ENCODE measurements around the gene ZNF615. TPM values are rescaled to one million over a fixed set of nuclear protein-coding genes. Genes with fewer than 3 reads are reported as not detected.
"Not testable (repeated sequence)": the region's sequence is repeated elsewhere in the genome, so short reads cannot be mapped to it uniquely, and the experiment has no call there.

Gene ZNF615
- total RNA-seq, 1 donor from 2014 or later = 9.6 TPM

GRCh38 chr19:51986309-51987291, 21.4 kb downstream of the ZNF615 start, which contains the start of gene ZNF350:
Gene ZNF350 (minus strand): TSS chr19:51986840. CDS start chr19:51974360, 12,480 bp downstream.
- intact Hi-C loops (cut with DNase I) = no loop called here
- ATAC-seq (ENCODE audit: poor library complexity) = peak; percentile 100
- DNase-seq = peak; percentile 94

- no peak for DNase-seq
- ATAC-seq (ENCODE audit: poor library complexity) = no peak
- intact Hi-C loops (cut with DNase I) = no loop called here
These were observed 24.6 kb downstream of the ZNF615 start for GRCh38 chr19:51983361-51983760.

GRCh38 chr19:51980926-51981325, 27.1 kb downstream of the ZNF615 start:
- intact Hi-C loops (cut with DNase I); DNase-seq; ATAC-seq (ENCODE audit: poor library complexity): not testable (repeated sequence)

- intact Hi-C loops (cut with DNase I) = no loop called here
- ATAC-seq (ENCODE audit: poor library complexity) = no peak
- DNase-seq = no peak
These were observed 27.8 kb downstream of the ZNF615 start for GRCh38 chr19:51980116-51980736.

GRCh38 chr19:51978882-51979281, 29.1 kb downstream of the ZNF615 start:
- no peak for ATAC-seq (ENCODE audit: poor library complexity)
- DNase-seq = no peak
- intact Hi-C loops (cut with DNase I) = no loop called here

GRCh38 chr19:51977346-51977745, 30.7 kb downstream of the ZNF615 start:
- intact Hi-C loops (cut with DNase I) = no loop called here
- DNase-seq (no peak), ATAC-seq (ENCODE audit: poor library complexity) (no peak)

- intact Hi-C loops (cut with DNase I) = no loop called here
- ATAC-seq (ENCODE audit: poor library complexity) (no peak), DNase-seq (no peak)
These were observed 31.2 kb downstream of the ZNF615 start for GRCh38 chr19:51976852-51977251.

GRCh38 chr19:51975787-51976186, 32.2 kb downstream of the ZNF615 start:
- intact Hi-C loops (cut with DNase I); DNase-seq; ATAC-seq (ENCODE audit: poor library complexity): not testable (repeated sequence)

- DNase-seq (no peak), ATAC-seq (ENCODE audit: poor library complexity) (no peak)
- intact Hi-C loops (cut with DNase I) = no loop called here
These were observed 36.4 kb downstream of the ZNF615 start for GRCh38 chr19:51971624-51972023.

GRCh38 chr19:51970718-51971117, 37.3 kb downstream of the ZNF615 start:
- intact Hi-C loops (cut with DNase I) = no loop called here
- ATAC-seq (ENCODE audit: poor library complexity) = no peak
- no peak for DNase-seq

- no peak for DNase-seq
- intact Hi-C loops (cut with DNase I) = no loop called here
- ATAC-seq (ENCODE audit: poor library complexity) = no peak
These were observed 42.4 kb downstream of the ZNF615 start for GRCh38 chr19:51965583-51965982.

GRCh38 chr19:51960621-51961233, 47.3 kb downstream of the ZNF615 start:
- DNase-seq; ATAC-seq (ENCODE audit: poor library complexity); intact Hi-C loops (cut with DNase I): not testable (repeated sequence)

- ATAC-seq (ENCODE audit: poor library complexity) (no peak), DNase-seq (no peak)
- intact Hi-C loops (cut with DNase I) = no loop called here
These were observed 48.2 kb downstream of the ZNF615 start for GRCh38 chr19:51959791-51960190.

GRCh38 chr19:51957846-51958245, 50.2 kb downstream of the ZNF615 start:
- ATAC-seq (ENCODE audit: poor library complexity); intact Hi-C loops (cut with DNase I); DNase-seq: not testable (repeated sequence)

- DNase-seq (no peak), ATAC-seq (ENCODE audit: poor library complexity) (no peak)
- intact Hi-C loops (cut with DNase I) = no loop called here
These were observed 59.0 kb downstream of the ZNF615 start for GRCh38 chr19:51948975-51949374.

GRCh38 chr19:51946602-51947001, 61.4 kb downstream of the ZNF615 start:
- intact Hi-C loops (cut with DNase I) = no loop called here
- ATAC-seq (ENCODE audit: poor library complexity) = no peak
- no peak for DNase-seq

GRCh38 chr19:51944798-51945552, 63.0 kb downstream of the ZNF615 start:
- ATAC-seq (ENCODE audit: poor library complexity) = no peak
- DNase-seq = no peak
- intact Hi-C loops (cut with DNase I) = no loop called here

All from Right ventricle myocardium superior (tissue), 1 donor.